Medulla oblongata (tissue), 1 donor: ENCODE data around the gene FAAP20.

Source experiments
- DNase-seq: peaks from one replicate; pipeline ENCODE4 v3.0.0-alpha.2; 2015; ENCODE audit errors: extremely low spot score

Gene FAAP20, protein sequence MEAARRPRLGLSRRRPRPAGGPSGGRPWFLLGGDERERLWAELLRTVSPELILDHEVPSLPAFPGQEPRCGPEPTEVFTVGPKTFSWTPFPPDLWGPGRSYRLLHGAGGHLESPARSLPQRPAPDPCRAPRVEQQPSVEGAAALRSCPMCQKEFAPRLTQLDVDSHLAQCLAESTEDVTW

DNA sequence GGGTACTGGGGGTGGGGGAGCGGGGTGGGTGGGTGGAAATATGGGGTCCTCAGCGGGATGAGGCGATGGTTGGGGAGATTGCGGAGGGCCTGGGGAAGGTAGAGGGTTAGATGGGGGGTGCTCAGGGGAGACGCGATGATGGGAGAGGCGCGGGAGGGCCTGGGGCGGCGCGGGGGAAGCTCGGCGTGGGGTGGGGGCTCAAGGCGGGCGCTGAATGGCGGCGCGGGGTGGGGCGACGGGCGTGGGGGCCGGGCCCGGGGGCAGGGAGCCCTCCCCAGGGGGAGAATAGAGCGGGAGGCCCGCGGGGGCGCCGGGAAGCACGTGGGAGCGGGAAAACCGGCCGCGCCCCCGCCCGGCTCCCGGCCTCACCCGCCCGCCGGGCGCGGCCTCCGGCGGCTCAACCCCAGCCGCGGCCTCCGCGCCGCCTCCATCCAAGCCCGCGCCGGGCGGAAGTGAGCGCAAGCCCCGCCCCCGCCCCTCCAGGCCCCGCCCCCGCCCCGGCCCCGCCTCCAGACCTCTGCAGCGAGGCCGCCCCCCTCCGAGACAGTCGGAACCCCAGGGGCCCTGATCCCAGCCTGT, at the start of gene FAAP20:
Gene FAAP20 (minus strand): TSS at position 454 of the 579 bp plus-strand sequence. CDS start 23 bp downstream, at position 431.
- peak; percentile 60 for DNase-seq

DNA sequence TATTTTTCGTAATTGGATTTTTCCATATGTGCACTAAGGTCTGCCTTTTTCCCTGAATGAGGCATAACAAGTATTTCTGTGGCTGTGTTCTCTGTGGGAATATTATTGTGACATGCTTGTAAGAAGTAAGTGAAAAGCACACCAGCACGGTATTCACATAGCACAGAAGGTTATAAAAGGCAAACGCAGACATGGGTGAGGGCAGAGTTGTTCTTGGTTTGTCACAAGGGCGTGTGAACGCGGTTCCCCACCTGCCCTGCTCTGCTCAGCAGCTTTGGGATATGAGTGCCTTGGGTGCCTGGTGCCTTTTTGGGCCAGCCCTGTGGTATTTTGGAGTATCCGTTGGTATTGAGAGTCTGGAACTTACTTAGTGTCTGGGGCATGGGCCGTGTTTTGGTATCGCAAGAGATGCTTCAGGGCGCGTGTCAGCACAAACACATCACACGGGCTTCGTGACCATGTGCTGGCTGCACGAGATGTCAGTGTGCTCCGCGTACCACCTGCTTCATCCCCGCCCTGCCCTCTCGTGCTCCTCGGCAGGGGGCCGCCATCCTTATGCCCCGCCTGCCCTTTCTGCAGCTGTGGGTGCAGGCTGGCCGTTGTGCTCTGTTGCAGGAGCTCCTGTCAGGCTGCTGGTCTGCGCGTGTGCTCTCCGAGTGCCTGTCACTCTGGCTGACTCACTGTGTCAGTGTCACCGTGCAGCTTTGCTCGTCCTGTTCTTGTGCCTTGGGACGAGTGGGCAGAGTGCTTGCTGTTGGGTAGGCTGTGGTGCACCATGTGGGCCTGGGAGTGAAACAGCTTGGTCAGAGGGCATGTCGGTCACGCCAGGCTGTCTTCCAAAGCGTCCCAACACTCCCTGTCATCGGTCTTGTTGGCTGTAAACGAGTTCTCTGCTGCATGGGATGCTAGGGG, 48.5 kb upstream of the FAAP20 start:
- DNase-seq = peak; percentile 57

DNA sequence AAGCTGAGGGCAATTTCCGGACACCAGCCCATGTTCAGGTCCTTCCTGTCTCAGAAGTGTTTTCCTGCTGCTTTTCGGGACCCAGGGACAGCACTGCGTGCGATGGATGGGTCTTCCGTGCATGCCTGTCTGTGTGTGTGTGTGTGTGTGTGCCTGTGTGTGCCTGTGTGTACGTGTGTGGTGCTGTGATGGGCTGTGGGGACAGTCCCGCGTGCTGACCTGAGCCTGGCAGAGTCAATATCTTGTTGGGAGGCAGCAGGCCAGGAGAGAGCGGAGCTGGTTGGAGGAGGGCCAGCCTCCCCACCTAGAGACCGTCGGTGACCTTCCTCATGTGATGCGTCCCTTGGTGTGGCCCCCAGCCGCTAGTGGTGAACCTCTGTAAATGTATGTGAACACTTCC, 47.2 kb upstream of the FAAP20 start:
- no peak for DNase-seq

DNA sequence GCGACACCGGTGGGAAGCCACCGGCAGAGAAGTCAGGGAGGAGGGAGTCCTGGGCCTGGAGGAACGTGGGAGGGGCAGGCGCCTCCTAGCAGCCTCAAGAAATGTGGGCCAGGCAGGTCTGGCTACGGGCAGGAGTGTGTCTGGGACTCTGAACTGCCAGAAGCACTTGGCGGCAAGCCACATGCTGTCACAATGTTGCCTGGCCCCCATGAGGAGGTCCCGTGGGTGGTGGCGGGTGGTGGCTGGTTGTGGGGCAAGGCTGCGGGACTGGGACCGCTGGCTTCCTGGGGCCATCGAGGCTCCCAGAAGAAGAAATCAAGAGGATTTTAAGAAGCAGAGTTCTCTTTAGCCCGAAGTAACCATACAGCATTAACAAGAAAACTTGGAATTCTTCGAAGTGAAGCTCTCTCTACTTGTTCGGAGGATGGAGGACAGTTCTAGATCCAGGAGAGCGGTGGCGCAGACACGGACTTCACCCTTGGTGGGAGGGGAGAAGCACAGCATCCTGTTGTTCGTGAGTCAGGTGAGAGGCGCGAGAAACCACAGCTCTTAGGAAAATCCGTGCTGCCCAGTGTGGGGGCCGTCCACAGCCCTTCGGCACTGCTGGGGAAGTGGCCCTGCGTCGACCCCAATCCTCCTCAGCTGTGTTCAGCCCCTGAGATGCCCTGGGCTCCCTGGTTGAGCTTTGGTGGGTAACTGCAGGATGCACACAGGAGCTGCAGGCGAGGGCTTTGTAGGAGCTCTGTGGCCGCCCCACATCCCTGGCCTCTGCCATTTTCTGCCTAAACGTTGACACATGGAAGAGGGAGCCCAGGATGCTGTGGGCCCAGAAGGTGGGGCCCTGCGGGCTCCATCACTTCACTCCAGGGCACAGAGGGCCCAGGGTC, 45.9 kb upstream of the FAAP20 start:
- DNase-seq = peak; percentile 79

DNA sequence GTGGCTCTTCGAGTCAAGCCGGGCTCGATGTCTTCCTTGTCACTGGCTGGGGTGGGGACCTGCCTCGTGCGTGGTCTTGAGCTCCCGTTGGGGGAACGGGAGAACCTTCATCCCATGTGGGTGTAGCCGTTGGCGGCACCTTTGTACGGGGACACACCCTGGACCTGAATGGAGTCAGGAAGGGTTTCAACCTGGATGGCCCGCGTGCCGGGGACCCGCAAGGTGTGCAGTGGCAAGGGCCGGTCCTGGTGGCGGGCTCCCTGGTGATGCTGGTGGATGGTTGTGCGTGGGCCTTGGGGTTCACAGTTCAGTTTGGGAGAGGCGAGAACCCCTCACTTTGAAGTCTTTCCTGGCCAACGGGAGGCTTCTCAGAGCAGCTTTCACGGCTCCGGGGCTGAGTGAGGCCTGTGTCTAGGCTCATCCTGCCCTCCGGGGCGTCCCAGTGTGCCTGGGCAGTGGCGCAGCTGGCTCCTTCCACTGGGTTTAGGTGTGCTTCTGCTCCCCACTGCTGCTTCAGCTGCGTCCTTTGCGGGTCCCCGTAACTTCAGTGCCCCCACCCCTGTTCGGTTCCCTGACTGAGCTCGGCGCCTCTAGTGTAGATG, 44.9 kb upstream of the FAAP20 start:
- no peak for DNase-seq

DNA sequence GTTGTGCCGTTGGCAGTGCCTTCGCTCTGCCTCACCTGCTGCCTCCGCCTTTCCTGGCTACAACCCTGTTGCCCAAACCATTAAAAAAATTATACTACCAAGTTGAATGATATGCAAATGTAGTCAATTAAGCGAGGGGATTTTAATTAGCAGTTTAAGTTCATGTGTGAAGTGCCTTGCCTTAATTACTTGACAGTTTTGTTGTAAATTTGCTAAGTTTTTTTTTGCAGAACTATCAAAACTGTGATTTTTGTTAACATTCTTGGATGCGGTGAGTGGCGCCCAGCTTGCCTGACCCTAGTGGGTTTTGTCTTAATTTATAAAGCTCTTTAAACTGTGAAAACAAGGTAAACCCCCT, 44.4 kb upstream of the FAAP20 start:
- DNase-seq = no peak

DNA sequence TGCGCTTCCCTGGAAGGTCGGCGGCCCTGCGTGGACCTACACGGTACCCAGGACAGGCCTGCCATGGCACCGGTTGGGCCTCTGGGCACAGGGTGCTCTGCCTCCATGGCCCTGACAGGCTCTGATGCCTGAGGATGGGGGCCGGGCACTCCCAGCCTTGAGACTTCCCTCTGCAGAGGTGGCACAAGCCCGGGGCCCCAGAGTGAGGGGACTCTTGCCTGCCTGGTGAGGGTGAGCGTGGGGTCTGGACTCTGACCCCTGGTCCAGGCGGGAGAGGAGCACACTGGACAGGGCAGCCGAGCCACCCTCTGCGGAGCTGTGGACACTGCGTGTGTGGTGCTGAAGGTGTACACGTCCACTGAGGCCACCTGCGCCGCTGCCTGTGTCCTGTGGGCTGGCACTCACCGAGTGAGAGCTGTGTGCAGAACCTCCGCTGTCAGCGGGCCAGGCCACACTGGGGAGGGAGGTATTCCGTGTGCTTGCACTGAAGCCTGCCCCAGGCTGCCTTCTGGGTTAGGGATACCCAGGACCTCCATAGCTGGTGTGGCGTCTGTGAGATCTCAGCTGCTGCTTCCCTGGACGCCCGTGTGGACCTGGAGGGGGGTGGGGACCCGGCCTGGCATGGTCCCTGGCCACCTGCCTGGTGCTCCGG, 43.9 kb upstream of the FAAP20 start:
- DNase-seq = no peak

DNA sequence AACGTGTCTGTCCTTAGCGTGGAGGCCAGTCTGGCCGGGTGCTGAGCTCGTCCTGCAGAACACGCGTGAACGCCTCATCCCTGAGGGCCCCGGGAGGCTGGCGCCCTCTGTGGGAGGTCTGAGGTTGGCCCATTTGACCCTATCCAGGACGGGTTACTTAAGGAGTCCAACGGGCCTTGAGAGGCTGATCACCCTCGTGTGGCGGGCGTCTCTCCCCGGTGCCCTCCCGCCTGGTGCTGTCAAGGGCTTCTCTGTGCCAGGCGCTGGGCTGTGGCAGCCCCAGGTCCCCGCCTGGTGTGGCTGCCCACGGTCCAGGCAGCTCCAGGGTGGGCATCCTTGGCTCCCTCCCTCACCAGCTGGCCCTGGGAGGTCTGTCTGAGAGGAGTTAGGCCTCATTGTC, 43.2 kb upstream of the FAAP20 start:
- peak; percentile 48 for DNase-seq

DNA sequence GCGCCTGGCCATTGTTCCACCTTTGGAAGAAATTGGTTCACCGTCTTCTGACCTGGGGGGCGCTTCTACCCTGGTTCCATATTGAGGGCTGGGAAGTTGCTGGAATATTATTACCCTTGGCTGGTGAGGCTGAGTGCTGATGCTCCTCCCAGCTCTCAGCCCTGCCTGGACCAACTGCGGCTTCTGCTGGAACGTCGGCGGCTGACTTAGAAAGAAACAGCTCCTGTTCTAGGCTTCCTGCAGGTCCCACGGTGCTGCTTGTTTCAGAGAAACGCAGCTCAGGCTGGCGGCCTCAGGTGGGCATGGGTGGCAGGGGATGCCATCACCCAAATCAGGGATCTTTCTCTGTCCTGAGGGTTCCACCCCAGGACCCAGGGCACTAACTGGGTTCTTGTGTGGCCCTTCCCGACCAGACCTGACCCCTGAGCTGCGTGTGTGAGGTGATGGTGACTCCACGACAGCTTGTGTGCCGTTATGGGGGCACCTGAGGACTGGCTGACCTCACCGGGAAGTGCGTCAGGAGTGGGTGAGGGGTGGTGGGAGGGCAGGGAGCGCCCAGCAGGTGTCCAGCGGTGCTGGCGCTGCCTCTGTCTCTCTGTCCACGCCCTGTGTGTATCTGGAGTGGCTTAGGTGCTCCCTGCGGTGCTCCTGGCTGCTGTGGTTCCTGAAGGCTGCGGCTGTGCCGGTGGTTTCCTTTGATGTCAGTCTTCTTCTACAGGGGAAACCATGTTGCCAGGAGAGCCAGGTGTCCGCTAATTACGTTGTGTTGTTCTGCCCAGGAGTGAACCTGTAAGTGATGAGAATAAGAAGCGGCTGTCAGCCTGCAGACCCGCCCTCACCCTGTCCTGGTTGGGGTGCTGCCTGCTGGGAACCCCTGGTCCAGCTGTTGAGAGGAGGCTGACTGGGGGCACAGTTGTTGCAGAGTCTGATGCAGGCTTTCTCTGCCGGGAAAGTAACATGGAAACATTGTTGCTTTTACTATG, 42.4 kb upstream of the FAAP20 start:
- no peak for DNase-seq

DNA sequence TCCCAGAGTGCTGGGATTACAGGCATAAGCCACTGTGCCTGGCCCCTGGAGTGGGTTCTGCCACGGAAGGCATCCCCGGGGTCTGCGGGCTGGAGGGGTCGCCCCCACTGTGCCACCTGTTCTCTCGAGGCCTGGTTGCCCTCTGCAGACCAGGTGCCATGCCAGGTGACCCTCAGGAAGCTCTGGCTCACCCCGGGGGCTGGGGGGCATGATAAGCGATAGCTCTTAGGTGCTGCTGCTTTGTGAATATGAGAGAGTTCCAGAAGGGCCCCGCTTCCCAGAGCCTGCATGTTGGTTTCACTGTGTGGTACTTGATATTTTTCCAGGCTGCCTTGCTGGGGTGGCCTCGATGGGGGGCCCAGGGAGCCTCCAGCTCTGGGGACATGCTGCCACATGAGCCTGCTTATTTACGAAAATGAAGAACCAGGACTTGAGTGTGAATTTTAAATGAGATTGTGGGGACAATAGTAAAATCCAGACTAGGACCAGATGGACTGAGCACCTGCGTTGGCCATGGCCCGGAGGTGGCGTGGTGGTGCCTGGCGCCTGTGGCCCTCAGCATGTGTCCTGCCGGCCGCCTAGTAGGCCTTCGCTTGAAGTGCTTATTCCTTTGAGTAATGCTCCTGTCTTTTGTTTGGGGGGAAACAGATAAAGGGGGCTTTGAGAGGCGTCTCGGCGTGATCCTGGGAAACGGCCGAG, 40.9 kb upstream of the FAAP20 start:
- DNase-seq = no peak

DNA sequence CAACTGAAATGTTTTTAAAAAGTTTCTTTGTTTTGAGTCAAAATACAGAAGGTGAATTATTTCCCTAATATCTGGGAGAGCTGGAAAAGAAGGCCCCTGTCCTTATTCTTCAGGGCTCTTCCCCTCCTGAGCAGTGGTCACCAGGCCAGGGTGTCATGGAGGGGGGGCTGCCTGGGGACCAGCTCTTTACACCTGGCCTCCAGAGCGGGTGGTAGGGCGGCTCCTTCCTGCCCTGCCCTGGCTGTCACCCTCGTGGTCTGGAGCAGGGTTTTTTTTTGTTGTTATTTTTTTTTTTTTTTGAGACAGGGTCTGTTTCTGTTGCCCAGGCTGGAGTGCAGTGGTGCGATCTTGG, 40.2 kb upstream of the FAAP20 start:
- no peak for DNase-seq

DNA sequence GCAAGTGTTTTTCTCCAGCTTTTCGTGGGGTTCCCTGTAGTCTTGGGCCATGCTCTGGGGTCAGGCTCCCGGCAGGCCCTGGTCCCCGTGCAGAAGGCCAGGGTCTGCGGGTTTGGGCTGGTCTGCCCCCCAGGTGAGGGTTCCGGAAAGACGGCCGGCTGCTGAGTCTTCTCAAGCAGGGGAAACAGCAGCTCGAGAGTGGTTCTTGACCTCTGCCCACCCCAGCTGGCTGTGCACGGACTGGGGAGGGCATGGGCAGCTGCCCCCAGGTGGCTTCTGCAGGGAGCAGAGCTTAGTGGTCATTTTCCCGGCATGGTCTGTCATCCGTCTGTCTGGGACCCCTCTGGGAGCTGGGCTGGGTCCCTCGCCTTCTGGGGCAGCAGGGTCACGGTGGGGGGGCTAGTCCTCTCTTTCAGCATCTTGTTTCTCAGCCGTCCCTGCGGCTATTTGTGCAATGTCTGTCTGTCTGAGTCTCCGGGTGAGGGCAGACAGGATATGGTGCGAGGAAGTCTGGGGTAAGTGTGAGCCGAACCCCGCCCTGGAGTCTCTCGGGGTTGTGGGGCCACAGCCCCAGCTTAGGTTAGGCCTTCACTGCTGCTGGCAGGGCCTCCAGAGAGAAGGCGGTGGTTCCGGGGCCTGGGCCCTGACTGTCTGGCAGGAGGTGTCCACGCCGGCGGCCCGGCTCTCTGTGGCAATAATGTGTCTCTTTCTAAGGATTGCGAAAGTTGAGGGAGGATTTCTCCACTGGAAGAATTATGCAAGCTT, 39.6 kb upstream of the FAAP20 start:
- peak; percentile 90 for DNase-seq

DNA sequence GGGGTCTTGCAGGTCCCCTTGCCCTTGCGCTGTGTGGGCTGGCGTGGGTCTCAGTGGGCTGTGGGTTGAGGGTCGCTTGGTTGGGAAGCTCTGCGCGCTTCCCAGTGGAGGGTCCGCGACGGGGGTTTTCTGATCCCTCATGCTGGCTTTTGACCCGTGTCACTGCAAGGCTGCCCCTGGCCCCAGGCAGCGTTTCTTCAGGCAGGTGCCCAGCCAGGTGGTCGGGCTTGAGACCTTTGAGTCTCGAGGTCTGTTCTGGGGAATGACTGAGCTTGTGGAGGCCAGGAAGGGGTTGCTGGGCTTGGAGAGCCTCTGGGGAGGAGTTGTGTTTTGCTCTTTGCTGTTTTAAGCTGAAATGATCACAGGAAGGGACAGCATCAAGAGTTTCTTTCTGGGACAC, 38.9 kb upstream of the FAAP20 start:
- peak; percentile 2 for DNase-seq

DNA sequence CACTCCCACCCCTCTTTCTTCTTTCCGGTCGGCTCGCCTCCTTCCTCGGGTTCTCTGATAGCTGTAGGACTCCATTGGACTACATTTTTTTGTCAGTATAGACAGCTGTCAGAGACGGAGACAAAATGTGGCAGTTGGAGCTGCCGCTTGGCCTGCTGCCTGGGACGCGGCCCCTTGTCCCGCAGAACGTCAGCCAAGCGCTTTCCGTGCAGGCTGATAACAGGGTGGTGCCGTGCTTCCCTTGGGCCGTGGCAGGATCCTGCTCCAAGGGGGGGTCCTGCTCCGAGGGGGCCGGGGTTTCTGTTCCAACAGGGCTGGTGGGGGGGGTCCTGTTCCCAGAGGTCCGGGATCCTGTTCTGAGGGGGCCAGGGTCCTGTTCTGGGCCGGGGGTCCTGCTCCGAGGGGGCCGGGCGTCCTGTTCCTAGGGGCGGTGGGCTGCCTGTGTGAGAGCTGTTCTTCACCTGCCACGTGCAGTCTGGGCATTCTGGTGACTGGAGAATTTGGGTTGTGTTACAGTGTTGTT, 38.4 kb upstream of the FAAP20 start:
- no peak for DNase-seq

DNA sequence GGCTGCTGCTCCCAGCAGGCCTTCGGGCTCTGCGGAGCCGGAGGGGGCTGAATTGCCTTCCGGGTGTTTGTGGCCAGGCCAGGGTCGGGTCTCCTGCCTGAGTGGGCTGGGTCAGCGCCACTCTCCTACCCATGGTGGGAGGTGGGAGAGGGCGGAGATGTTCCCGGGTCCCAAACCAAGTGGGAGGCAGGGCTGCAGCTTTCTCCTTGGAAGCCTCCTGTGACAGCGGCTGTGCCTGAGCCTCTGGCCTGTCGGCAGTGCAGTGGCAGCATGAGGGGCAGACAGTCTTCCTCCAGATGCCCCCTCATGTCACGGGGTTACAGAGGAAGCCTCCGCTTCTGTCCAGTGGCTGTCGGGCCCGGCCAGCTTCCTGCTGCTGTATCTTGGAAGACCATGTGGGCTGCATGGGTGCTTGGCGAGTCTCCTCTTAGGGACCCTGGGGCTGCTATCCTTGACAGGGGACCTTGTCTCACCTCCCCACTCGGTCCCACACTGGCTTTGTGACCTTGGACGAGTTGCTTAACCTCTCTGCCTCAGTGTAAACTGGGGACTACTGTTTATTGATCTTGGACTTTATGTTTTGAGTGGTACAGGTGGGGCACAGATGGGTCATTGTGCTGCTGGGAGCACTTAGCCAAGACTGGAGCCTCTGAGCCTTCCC, 37.8 kb upstream of the FAAP20 start:
- DNase-seq = no peak

DNA sequence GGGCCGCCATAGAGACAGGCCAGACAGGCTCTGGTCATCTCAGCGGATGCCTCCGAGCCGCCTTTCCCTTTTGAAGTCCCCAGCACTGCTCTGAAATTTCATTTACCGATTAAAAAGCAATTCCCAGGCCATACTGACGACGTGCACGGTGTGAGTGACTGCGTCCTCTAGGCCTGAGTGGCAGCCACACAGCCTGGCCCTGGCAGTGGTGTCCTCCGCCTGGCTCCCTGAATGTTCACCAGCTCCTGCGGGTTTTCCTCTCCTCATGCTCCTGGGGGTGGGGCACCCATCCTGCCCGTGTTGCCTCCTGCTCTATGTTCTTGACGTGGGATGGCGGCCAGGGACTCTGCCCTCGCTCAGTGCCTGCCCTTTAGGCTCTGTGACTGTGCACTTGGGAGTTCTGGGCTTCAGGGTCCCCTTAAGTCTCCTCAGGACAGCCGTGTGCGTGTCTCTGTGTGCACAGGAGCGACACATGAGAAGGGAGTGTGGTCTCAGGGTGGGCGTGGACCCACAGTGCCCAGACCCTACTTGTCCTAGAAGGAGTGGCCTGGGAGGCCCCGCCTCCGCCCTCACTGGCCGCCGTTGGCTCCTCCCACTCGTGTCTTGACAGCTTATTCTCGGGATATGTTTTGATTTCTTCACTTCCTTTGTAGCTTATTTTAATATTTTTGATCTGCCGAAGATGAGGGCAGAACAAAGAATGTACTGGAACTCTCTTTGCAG, 37.1 kb upstream of the FAAP20 start:
- DNase-seq = peak; percentile 80
